HepG2 (cell line): ENCODE results near the gene GLIS2. TPM values are rescaled to one million over a fixed set of nuclear protein-coding genes. Genes with fewer than 3 reads are reported as not detected.
A peak's percentile ranks its signal among the peaks of the same experiment; 100 is the strongest.

Experiments
- CHCHD3 ChIP-seq: sonication (generic); formaldehyde crosslinking; IDR thresholded peaks from 2 replicates; pipeline ENCODE4 v1.8.0; 2022; ENCODE audit warnings: mild to moderate bottlenecking, missing genetic modification reagents, moderate library complexity
- ERF ChIP-seq: IDR thresholded peaks from 2 replicates; pipeline ENCODE4 v1.6.1; 2018; ENCODE audit warnings: missing biosample characterization, missing genetic modification reagents
- FOXM1 ChIP-seq: sonication (generic); formaldehyde crosslinking; IDR thresholded peaks from 2 replicates; pipeline ENCODE4 v1.5.0; 2020; ENCODE audit warnings: missing genetic modification reagents
- FOXP1 ChIP-seq, 2 experiments: fragments of 450-650 bp in 1 of 2; IDR thresholded peaks; 2 replicates each; pipeline ENCODE4 v1.6.1; 2017 to 2018; ENCODE audit warnings: antibody characterized with exemption in 1 of 2
- FOXP4 ChIP-seq: sonication (generic); formaldehyde crosslinking; IDR thresholded peaks from 2 replicates; pipeline ENCODE4 v1.4.0; 2020; ENCODE audit warnings: missing genetic modification reagents
- GABPA ChIP-seq, 2 experiments: IDR thresholded peaks; 2 replicates each; pipeline ENCODE4 v1.6.1; 2011 to 2016; ENCODE audit warnings: low read depth in 2 of 2, low read length in 1 of 2, missing biosample characterization in 1 of 2, missing genetic modification characterization in 1 of 2
- GFI1 ChIP-seq: sonication (generic); formaldehyde crosslinking; IDR thresholded peaks from 2 replicates; pipeline ENCODE4 v1.5.0; 2020; ENCODE audit warnings: missing genetic modification reagents, mild to moderate bottlenecking, borderline replicate concordance
- HIC2 ChIP-seq: sonication (generic); formaldehyde crosslinking; IDR thresholded peaks from 2 replicates; pipeline ENCODE4 v1.9.0; 2022; ENCODE audit warnings: low read depth, missing genetic modification reagents
- KLF13 ChIP-seq: sonication (generic); formaldehyde crosslinking; IDR thresholded peaks from 2 replicates; pipeline ENCODE4 v1.4.0; 2020; ENCODE audit warnings: mild to moderate bottlenecking, missing genetic modification reagents
- MEIS2 ChIP-seq: sonication (generic); formaldehyde crosslinking; IDR thresholded peaks from 2 replicates; pipeline ENCODE4 v1.9.0; 2021; ENCODE audit warnings: mild to moderate bottlenecking, missing genetic modification reagents
- MLX ChIP-seq: IDR thresholded peaks from 2 replicates; pipeline ENCODE4 v1.6.1; 2016
- PPARG ChIP-seq: conservative IDR thresholded peaks from 2 replicates; pipeline ENCODE4 v1.6.1; 2016; ENCODE audit warnings: missing biosample characterization, missing genetic modification reagents
- REXO4 ChIP-seq: sonication (generic); formaldehyde crosslinking; IDR thresholded peaks from 2 replicates; pipeline ENCODE4 v1.8.0; 2022; ENCODE audit warnings: missing genetic modification reagents, mild to moderate bottlenecking, borderline replicate concordance
- SOX6 ChIP-seq, 2 experiments: fragments of 450-650 bp in 1 of 2; sonication (generic) in 1 of 2; formaldehyde crosslinking in 1 of 2; IDR thresholded peaks; 2 replicates each; pipeline versions ENCODE4 v1.4.0 to v1.6.1; 2017 to 2020; ENCODE audit warnings: antibody characterized with exemption in 1 of 2, mild to moderate bottlenecking in 1 of 2, missing genetic modification reagents in 1 of 2
- SPEN ChIP-seq: sonication (generic); formaldehyde crosslinking; IDR thresholded peaks from 2 replicates; pipeline ENCODE4 v1.5.1; 2020; ENCODE audit warnings: low read depth, mild to moderate bottlenecking, missing genetic modification reagents
- TARDBP ChIP-seq: sonication (generic); formaldehyde crosslinking; IDR thresholded peaks from 2 replicates; pipeline ENCODE4 v1.8.0; 2022; ENCODE audit warnings: mild to moderate bottlenecking, missing genetic modification reagents
- TBL1XR1 ChIP-seq: fragments of 150-350 bp; IDR thresholded peaks from 2 replicates; pipeline ENCODE4 v1.6.1; 2014; ENCODE audit warnings: borderline replicate concordance, low read length; ENCODE audit not compliant: partially characterized antibody
- TBP ChIP-seq: sonication (generic); formaldehyde crosslinking; IDR thresholded peaks from 2 replicates; pipeline ENCODE4 v1.5.0; 2020; ENCODE audit warnings: missing genetic modification reagents
- TCF12 ChIP-seq, 2 experiments: fragments of 450-650 bp in 1 of 2; sonication (generic) in 1 of 2; formaldehyde crosslinking in 1 of 2; IDR thresholded peaks; 2 replicates each; pipeline versions ENCODE4 v1.6.1 to v1.8.0; 2017 to 2022; ENCODE audit warnings: antibody characterized with exemption in 1 of 2, mild to moderate bottlenecking in 1 of 2, missing genetic modification reagents in 1 of 2, moderate library complexity in 1 of 2
- TEF ChIP-seq: sonication (generic); formaldehyde crosslinking; IDR thresholded peaks from 2 replicates; pipeline ENCODE4 v1.5.0; 2020; ENCODE audit warnings: missing genetic modification reagents
- U2AF1 ChIP-seq: fragments of 200-400 bp; formaldehyde crosslinking; optimal IDR thresholded peaks from 2 replicates; pipeline ENCODE3; 2017; ENCODE audit warnings: mild to moderate bottlenecking, low read depth, low read length
- ZNF30 ChIP-seq: sonication (generic); formaldehyde crosslinking; IDR thresholded peaks from 2 replicates; pipeline ENCODE4 v1.5.0; 2020; ENCODE audit warnings: mild to moderate bottlenecking, missing genetic modification reagents
- ZNF563 ChIP-seq: sonication (generic); formaldehyde crosslinking; IDR thresholded peaks from 2 replicates; pipeline ENCODE4 v1.8.0; 2022; ENCODE audit warnings: mild to moderate bottlenecking, moderate library complexity, missing genetic modification reagents
- ZNF615 ChIP-seq: sonication (generic); formaldehyde crosslinking; IDR thresholded peaks from 2 replicates; pipeline ENCODE4 v1.5.0; 2020; ENCODE audit warnings: mild to moderate bottlenecking, missing genetic modification reagents, borderline replicate concordance
- ZNF773 ChIP-seq: sonication (generic); formaldehyde crosslinking; IDR thresholded peaks from 2 replicates; pipeline ENCODE4 v1.4.0; 2020; ENCODE audit warnings: missing genetic modification reagents, borderline replicate concordance
- polyA plus RNA-seq, 8 experiments: library from polyadenylated mRNA; depleted of rRNA in 3 of 8; stranded (reverse) in 7 of 8; unstranded in 1 of 8; fragments of >200 nt; fragmentation: Illumina TruSeq in 4 of 8; extraction: Trizol in 4 of 8; gene quantifications; 2 replicates each; pipeline versions ENCODE4 v1.2.1 to v1.2.3, GENCODE V29; 2011 to 2016; ENCODE audit warnings: low read depth in 4 of 8, missing spikeins in 1 of 8, mixed read lengths in 1 of 8; ENCODE audit not compliant: insufficient read depth in 1 of 8
- total RNA-seq, 5 experiments: library from RNA; depleted of rRNA; stranded (reverse); fragments of >200 nt; fragmentation: Illumina TruSeq; extraction: Trizol; gene quantifications; 2 replicates each; pipeline ENCODE4 v1.2.3, GENCODE V29; 2016; ENCODE audit warnings: low read depth in 1 of 5

GLIS2 gene
- total and polyA plus RNA-seq, 2 of the 13 experiments (the other 11 are each of a cell fraction or from before 2014, with no cell fraction given), result 0.28 to 0.29 TPM

GRCh38 chr16:4307215-4308037 lies 8.4 kb upstream of the GLIS2 start (continued):
- TF ChIP-seq TBP (no peak), HIC2 (no peak), FOXM1 (CRISPR knock-in tag) (no peak), ERF (CRISPR knock-in tag) (0 out of 2 replicates have a peak, but pooled peaks have one; percentile 27), ZNF615 (CRISPR knock-in tag) (no peak), ZNF773 (CRISPR knock-in tag) (no peak), SPEN (CRISPR knock-in tag) (no peak; the same call in 1 of the 2 replicates), GABPA (IDR thresholded peaks at IDR 0.05; ENCODE audit: low read depth, low read length) (peak; percentile 71), GABPA (CRISPR knock-in tag; IDR thresholded peaks at IDR 0.05; ENCODE audit: low read depth) (no peak), U2AF1 (no peak), MEIS2 (CRISPR knock-in tag) (0 out of 2 replicates have a peak, but pooled peaks have one; percentile 23), FOXP4 (CRISPR knock-in tag) (no peak), CHCHD3 (CRISPR knock-in tag) (no peak), TEF (CRISPR knock-in tag) (no peak), ZNF563 (CRISPR knock-in tag) (no peak), FOXP1 (IDR thresholded peaks at IDR 0.05) (no peak), FOXP1 (CRISPR knock-in tag; IDR thresholded peaks at IDR 0.05) (no peak), ZNF30 (CRISPR knock-in tag) (no peak), MLX (no peak), PPARG (CRISPR knock-in tag) (no peak), TCF12 (IDR thresholded peaks at IDR 0.05) (no peak), TCF12 (CRISPR knock-in tag; IDR thresholded peaks at IDR 0.05) (0 out of 2 replicates have a peak, but pooled peaks have one; percentile 40), GFI1 (CRISPR knock-in tag) (no peak), REXO4 (CRISPR knock-in tag) (no peak), TBL1XR1 (no peak), KLF13 (CRISPR knock-in tag) (no peak), TARDBP (no peak), SOX6 (IDR thresholded peaks at IDR 0.05) (no peak), SOX6 (CRISPR knock-in tag; IDR thresholded peaks at IDR 0.05) (peak; percentile 32; the same call in 1 of the 2 replicates)
